Measurements from ENCODE around the gene PLD5.

GRCh38 chr1:242189591-242189990 is 334.9 kb downstream of the PLD5 start:
- TF ChIP-seq POLR2A (IDR thresholded peaks at IDR 0.05; ENCODE audit: low read depth, low read length) = no peak
- TF ChIP-seq POLR2AphosphoS5 (IDR thresholded peaks at IDR 0.05; ENCODE audit: low read depth, low read length) = no peak
- TF ChIP-seq TAF1 (IDR thresholded peaks at IDR 0.05; ENCODE audit: borderline replicate concordance, low read depth, low read length) = no peak
